GM21447 (cell line): ENCODE results near the gene SPECC1.
"Not testable (repeated sequence)": the region's sequence is repeated elsewhere in the genome, so short reads cannot be mapped to it uniquely, and the experiment has no call there.

Experiments used
- ATAC-seq: cut with Tn5 transposase; IDR thresholded peaks from one replicate; pipeline ENCODE4 v1.9.1; 2021; ENCODE audit not compliant: unreplicated experiment

Gene SPECC1

DNA sequence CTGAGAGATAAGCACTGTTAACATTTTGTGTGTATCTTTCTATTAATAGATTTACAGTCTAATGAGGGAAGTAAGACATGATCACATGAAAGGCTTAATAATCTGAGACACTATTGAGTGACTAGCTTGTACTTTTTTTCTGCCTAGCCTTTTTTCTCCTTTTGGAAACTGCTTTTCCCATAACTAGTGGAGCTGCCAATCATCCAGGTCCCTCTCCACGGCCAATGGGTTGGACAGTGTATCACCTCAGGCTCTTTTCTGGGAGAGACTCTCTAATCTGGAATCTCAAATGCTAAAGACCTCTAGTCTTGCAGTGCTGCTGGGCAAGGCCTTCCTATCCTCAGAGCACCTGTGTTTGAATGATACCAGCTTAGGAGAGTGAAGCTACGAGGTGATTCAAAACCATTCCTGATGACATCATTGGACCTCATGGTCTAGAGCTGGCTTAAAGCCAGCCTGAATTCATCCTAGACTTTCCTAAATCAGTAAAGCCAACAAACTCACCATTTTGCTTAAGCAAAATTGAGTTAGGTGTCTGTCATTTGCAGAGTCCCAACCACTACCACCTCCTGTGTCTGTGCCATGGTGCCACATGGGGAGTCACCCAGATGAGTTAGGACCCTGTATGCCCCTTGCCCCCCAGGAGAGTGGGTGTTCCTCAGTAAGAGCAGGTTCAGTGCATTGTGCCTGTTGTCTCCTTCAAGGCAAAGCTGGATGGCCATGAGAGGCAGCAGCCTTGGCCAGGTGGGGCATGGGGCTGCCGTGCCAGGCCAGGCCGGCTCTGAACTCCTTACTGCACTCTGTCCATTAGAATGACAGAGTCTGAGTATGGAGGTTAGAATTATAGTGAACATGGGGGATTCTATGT is 62.9 kb downstream of the SPECC1 start:
- no peak for ATAC-seq

GRCh38 chr17:20072692-20072992 is 63.5 kb downstream of the SPECC1 start:
- no peak for ATAC-seq

GRCh38 chr17:20073055-20073979 is 64.2 kb downstream of the SPECC1 start:
- ATAC-seq: peak; percentile 56

DNA sequence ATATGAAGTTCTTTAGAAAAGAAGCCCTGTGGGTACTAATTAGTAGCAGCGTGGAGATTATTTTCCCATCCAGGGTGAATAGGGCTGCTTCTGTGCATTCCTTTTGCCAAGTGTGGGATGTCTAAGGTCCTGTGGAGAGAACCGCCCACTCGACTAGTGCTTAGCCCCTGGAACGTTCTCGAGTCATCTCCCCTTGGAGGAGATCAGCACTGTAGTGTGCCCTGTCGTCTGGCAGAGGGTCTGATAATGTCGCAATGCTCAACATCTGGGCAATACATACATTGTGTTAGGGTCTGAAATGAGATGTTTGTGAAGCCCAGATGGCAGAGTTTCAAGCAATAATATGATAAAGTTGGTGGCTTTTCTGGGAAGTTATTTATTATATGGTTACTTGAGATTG is 64.8 kb downstream of the SPECC1 start:
- ATAC-seq: no peak

DNA sequence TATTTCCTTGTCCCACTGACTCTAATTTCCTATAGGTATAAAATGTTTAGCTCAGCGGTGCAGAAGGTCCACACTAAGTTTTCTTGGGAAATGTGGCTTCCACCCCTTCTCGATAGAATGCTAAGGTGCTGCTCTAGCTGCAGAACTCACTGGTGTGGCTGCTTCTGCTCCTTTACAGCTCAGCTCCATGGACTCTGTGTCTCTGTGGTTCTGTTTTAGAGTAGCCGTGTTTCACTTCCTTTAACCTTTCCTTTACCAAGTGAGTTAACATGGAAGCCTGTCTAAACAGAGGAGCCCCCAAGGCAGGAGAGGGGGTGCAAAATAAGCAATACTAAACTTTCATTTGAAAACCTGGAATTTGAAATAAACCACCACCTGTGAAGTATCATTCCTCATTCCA is 65.3 kb downstream of the SPECC1 start:
- ATAC-seq: no peak

DNA sequence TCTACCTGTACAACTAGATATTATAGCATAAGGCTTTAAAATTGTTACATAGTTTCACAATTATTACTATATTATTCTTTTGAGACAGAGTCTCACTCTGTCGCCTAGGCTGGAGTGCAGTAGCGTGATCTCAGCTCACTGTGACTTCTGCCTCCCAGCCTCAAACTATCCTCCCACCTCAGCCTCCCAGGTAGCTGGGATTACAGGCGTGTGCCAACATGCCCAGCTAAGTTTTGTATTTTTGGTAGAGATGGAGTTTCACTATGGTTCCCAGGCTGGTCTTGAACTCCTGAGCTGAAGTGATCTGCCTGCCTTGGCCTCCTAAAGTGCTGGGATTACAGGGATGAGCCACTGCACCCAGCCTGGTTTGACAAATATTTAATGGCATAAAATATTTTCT is 67.0 kb downstream of the SPECC1 start:
- ATAC-seq: not testable (repeated sequence)

DNA sequence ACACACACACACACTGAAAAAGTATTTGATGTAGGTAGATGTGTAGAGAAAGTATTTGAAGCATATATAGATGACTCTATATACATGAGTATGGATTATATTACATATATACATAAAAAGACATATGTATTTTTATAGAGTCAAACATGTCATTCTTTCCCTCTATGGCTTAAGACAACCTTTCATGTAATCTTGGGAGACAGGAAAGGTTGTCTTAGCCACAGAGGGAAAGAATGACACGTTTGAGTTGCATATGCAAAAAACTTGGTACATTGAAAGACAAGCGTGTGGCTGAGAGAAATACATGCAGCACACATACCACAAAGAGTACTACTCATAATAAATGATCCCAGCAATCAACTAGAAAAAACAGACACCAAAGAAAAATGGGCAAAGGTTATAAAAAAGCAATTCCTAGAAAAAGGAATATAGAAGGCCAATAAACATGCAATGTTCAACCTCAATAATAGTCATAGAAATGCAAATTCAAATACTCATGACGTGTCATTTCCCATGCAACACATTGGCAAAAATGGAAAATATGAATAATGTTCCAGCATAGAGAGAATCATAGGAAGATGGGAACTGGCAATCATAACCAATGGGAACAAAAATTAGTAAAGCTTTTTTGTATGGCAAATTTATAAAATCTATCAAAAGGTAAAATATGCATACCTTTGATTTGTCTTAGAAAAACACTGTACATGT is 69.0 kb downstream of the SPECC1 start:
- ATAC-seq: no peak

GRCh38 chr17:20080513-20080912 is 71.4 kb downstream of the SPECC1 start:
- ATAC-seq: no peak

GRCh38 chr17:20083156-20083859 is 74.1 kb downstream of the SPECC1 start:
- no peak for ATAC-seq

GRCh38 chr17:20084621-20085282 is 75.6 kb downstream of the SPECC1 start:
- ATAC-seq: peak; percentile 51

DNA sequence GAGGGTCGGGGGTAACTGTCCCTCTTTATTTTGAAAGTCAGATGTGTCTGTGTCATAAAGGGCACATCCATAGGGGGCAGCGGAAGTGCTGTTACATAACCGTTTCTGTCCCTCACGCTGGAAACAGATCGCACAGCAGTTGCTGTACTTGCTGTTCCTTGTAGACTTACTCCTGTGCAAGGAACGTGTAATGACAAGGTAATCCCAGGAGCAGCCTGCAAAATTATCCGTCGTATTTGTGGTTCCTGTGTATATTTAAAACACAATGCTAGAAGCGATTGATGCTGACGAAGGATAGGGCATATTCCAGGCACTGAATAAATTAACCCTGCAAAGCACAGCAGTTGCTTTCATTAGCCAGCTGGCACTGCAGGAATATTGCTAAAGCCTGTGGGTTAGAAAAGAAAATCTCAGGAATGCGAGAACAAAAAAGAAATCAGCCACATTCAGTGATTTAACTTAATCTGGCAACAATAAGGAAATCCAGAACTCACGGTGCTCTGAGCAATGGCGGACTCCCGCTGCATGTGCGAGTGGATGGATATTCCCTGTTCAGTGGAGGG is 76.2 kb downstream of the SPECC1 start:
- ATAC-seq: no peak

- no peak for ATAC-seq
Measured at GRCh38 chr17:20086416-20087076, 77.4 kb downstream of the SPECC1 start.

GRCh38 chr17:20087538-20088250 is 78.5 kb downstream of the SPECC1 start:
- no peak for ATAC-seq

DNA sequence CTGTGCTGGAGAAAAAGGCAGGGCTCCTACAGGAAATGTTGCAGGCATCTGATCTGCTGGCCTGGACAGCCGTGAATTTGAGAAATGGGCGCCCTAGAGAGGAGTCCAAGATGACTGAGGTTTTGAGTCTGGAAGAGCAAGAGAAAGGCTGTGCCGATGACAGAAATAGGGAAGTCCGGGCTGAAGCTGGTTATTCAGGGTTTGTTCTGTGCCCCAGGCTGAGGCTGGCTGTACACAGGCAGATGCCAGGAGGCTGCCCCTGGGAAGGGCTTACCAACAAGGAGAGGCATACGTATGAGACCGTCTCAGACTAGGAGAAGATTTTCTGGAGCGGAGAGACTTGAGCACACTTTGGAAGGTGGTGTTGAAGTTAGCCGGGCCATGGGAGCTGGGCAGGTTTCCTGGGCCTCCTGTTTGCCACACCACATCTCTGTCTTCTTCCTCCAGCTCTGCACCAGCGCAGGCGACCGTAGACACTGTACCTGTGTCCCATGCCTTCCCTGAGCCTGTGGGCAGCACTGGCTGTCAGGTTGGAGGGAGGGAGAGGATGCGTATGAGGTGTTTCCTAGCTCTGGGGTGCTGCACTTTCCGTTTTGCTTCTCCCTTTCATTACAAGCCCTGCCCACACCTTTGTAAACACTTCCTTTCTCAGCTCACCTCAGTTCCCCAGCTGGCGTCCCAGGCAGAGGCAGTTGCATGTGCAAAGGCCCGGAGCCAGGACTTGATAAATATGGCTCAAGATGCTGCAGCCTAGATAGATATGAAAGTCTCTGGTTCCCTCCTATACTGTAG is 80.8 kb downstream of the SPECC1 start:
- no peak for ATAC-seq

GRCh38 chr17:20091174-20092029 is 82.2 kb downstream of the SPECC1 start:
- no peak for ATAC-seq

GRCh38 chr17:20092261-20092867 is 83.2 kb downstream of the SPECC1 start:
- ATAC-seq: no peak
